Cardiac muscle cell (in vitro differentiated cells and primary cell): ENCODE data around the gene ZCCHC7. TPM values are rescaled to one million over a fixed set of nuclear protein-coding genes. Genes with fewer than 3 reads are reported as not detected.

Experiments used
- DNase-seq, 2 donors: peaks; one replicate each; pipeline versions ENCODE4 v3.0.0 to v3.0.0-alpha.2; 2010 to 2017; ENCODE audit warnings: low read depth in 1 of 2, low spot score in 1 of 2
- H3K27ac ChIP-seq: fragments of 200-600 bp; sonication (generic); 2 replicates; pipeline ENCODE4 v1.5.1; 2016
- H3K27me3 ChIP-seq: fragments of 200-600 bp; sonication (generic); 2 replicates; pipeline ENCODE4 v1.6.0; 2016; ENCODE audit warnings: control low read depth
- H3K36me3 ChIP-seq: fragments of 200-600 bp; sonication (generic); 2 replicates; pipeline ENCODE4 v1.5.1; 2016; ENCODE audit warnings: control low read depth
- H3K4me1 ChIP-seq: fragments of 200-600 bp; sonication (generic); 2 replicates; pipeline ENCODE4 v1.8.1; 2017; ENCODE audit warnings: low read depth, mild to moderate bottlenecking, mixed run types
- H3K4me3 ChIP-seq: fragments of 200-600 bp; sonication (generic); 2 replicates; pipeline ENCODE4 v1.5.1; 2016; ENCODE audit warnings: mild to moderate bottlenecking
- H3K9me3 ChIP-seq: fragments of 200-600 bp; sonication (generic); 2 replicates; pipeline ENCODE4 v1.5.1; 2017; ENCODE audit warnings: low read depth, mild to moderate bottlenecking, control low read depth
- CTCF ChIP-seq: IDR thresholded peaks from 2 replicates; pipeline ENCODE4 v1.5.1; 2012; ENCODE audit warnings: low read depth, mild to moderate bottlenecking, low read length
- polyA plus RNA-seq: library from polyadenylated mRNA; unstranded; fragments of >200 nt; fragmentation: Nextera tagmentation; extraction: Ambion mirVana; gene quantifications from 2 replicates; pipeline ENCODE4 v1.2.1, GENCODE V29; 2016
- total RNA-seq: library from RNA; depleted of rRNA; stranded (reverse); fragments of >200 nt; gene quantifications from 2 replicates; pipeline ENCODE4 v1.2.3, GENCODE V29; 2016

ZCCHC7 gene
- total and polyA plus RNA-seq, 2 experiments from 2014 or later, result 15.0 to 18.8 TPM

GRCh38 chr9:37295178-37295577, 174.8 kb downstream of the ZCCHC7 start:
- Histone ChIP-seq H3K27me3 (no peaks in the 10 kb centered on the region), H3K4me3 (no peak overlapping the region), H3K36me3 (no peaks in the 10 kb centered on the region), H3K27ac (no peak overlapping the region), H3K4me1 (peaks cover 13% of the 10 kb centered on the region), H3K9me3 (no peaks in the 10 kb centered on the region)
- DNase-seq, result no peak
- TF ChIP-seq CTCF, result no peak

- H3K9me3 ChIP-seq, result no peaks in the 10 kb centered on the region
- no peaks in the 10 kb centered on the region for H3K27me3 ChIP-seq
- TF ChIP-seq CTCF, result peak; percentile 12
- H3K36me3 ChIP-seq, result no peaks in the 10 kb centered on the region
- H3K4me3 ChIP-seq, result no peak overlapping the region
- no peak overlapping the region for H3K27ac ChIP-seq
- peaks cover 14% of the 10 kb centered on the region for H3K4me1 ChIP-seq
- DNase-seq, result no peak
Observed at GRCh38 chr9:37295796-37296195, 175.4 kb downstream of the ZCCHC7 start.

DNA sequence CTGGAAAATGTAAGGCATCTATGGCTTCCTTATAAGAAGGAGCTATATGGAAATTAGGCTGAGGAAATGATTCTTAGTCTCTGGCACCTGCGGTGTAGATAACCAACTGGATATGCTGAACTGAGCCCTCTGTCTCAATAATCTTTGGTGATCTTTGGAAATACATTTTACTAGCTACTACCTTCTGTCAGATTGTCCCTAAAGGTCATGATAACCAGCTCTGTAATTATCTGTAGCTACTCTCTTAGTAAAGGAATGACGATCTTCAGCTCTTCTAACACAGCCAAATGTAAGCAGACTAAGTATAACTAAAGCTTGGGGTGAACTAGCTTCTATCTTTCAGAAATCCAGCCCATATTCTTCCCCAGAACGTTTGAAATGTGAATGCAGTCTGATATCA, 177.2 kb downstream of the ZCCHC7 start:
- H3K4me1 ChIP-seq, result peaks cover 17% of the 10 kb centered on the region
- TF ChIP-seq CTCF, result no peak
- DNase-seq, result no peak
- no peak overlapping the region for H3K4me3 ChIP-seq
- H3K27ac ChIP-seq, result no peak overlapping the region
- no peaks in the 10 kb centered on the region for H3K36me3 ChIP-seq
- no peaks in the 10 kb centered on the region for H3K9me3 ChIP-seq
- H3K27me3 ChIP-seq, result no peaks in the 10 kb centered on the region

DNA sequence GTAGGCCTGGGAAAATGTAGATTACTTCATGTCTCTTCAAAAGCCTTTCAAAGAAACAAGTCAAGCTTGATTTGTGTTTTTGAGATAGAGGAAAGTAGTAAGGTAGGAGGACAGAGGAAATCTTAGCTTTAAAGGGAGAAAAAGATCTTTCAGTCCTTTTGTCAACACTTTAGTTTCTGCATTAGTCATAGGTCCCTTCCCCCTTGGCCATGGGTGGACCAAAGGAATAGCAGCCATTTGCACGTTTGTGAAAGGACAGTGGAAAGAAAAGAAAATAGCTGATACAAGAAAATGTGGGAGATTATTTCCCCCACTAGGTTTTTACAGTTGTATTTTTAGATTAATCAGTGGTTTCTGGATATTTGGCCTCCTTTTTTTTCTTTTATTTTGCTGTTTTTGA, 180.2 kb downstream of the ZCCHC7 start:
- TF ChIP-seq CTCF, result no peak
- Histone ChIP-seq H3K27me3 (no peaks in the 10 kb centered on the region), H3K9me3 (no peaks in the 10 kb centered on the region), H3K4me1 (peaks cover 5% of the 10 kb centered on the region), H3K27ac (no peak overlapping the region), H3K36me3 (no peaks in the 10 kb centered on the region), H3K4me3 (no peak overlapping the region)
- DNase-seq, result peak in 1 of 2 donors; percentile 31

DNA sequence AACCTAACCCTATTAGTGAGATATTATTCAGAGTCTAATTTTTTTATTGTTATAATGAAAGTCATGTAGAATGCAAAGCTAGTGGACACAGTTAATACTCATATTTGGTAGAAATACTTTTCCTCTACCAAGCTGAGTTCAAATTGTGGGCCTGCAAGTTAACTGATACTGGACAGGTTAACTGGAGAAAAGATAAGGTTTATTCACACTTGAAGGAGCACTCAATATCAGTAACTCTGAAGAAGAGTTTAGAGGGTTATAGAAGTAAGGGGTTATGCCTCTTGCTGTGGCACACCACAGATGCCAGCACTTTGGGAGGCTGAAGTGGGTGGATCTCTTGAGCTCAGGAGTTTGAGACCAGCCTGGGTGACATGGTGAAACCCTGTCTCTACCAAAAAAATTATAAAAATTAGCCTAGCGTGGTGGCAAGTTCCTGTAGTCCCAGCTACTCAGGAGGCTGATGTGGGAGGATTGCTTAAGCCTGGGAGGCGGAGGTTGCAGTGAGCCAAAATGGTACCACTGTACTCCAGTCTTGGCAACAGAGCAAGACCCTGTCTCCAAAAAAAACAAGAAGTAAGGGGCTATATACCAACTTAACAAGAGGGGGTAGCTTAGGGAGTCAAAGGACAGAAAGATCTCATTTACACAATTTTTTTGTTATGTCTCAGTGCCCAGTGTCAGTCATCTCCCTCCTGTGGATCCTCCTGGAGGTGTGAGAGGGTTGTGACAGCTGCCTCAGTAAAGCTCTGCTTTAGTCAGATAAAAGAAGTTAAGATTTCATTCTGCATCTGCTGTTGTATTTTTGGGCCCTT, 180.9 kb downstream of the ZCCHC7 start:
- DNase-seq, result no peak
- TF ChIP-seq CTCF, result no peak
- H3K4me3 ChIP-seq, result no peak overlapping the region

GRCh38 chr9:37301854-37302172, 181.4 kb downstream of the ZCCHC7 start:
- Histone ChIP-seq H3K4me3 (no peak overlapping the region), H3K27ac (no peak overlapping the region), H3K4me1 (peaks cover 4% of the 10 kb centered on the region), H3K9me3 (no peaks in the 10 kb centered on the region), H3K36me3 (no peaks in the 10 kb centered on the region), H3K27me3 (no peaks in the 10 kb centered on the region)
- no peak for TF ChIP-seq CTCF
- DNase-seq, result no peak

More for the DNA sequence above, 180.9 kb downstream of the ZCCHC7 start:
- Histone ChIP-seq H3K27me3 (no peaks in the 10 kb centered on the region), H3K9me3 (no peaks in the 10 kb centered on the region), H3K4me1 (peaks cover 4% of the 10 kb centered on the region), H3K36me3 (no peaks in the 10 kb centered on the region), H3K27ac (no peak overlapping the region)
